CD8-positive, alpha-beta memory T cell (primary cell): ENCODE results near the gene TUFT1. TPM values are rescaled to one million over a fixed set of nuclear protein-coding genes. Genes with fewer than 3 reads are reported as not detected.
"Not testable (repeated sequence)": the region's sequence is repeated elsewhere in the genome, so short reads cannot be mapped to it uniquely, and the experiment has no call there.

Source experiments
- CTCF ChIA-PET: fragments of 350-600 bp; sonication (Branson Sonifier 250); formaldehyde crosslinking; loops from one replicate; lab custom pipeline; 2021; ENCODE audit warnings: antibody characterized with exemption; lab: Charles Lee
- POLR2A ChIA-PET: fragments of 350-600 bp; sonication (Branson Sonifier 250); formaldehyde crosslinking; loops from one replicate; lab custom pipeline; 2021; ENCODE audit warnings: antibody characterized with exemption; lab: Charles Lee
- DNase-seq, 5 donors: peaks; one replicate each; pipeline versions ENCODE4 v3.0.0 to v3.0.0-alpha.2; 2020 to 2022; ENCODE audit warnings: mixed read lengths in 1 of 5
- H3K27ac ChIP-seq: one replicate; pipeline ENCODE4 v1.7.0; 2013; ENCODE audit warnings: low read depth, mild to moderate bottlenecking, low read length, moderate library complexity
- H3K27me3 ChIP-seq: 2 replicates; pipeline ENCODE4 v1.7.0; 2013; ENCODE audit warnings: low read length, mild to moderate bottlenecking; ENCODE audit not compliant: insufficient read depth, poor library complexity, severe bottlenecking
- H3K36me3 ChIP-seq: 2 replicates; pipeline ENCODE4 v1.7.0; 2013; ENCODE audit warnings: mild to moderate bottlenecking, low read length, moderate library complexity; ENCODE audit not compliant: insufficient read depth
- H3K4me1 ChIP-seq: 2 replicates; pipeline ENCODE4 v1.7.0; 2013; ENCODE audit warnings: mild to moderate bottlenecking, low read length, moderate library complexity; ENCODE audit not compliant: insufficient read depth
- H3K4me3 ChIP-seq: 2 replicates; pipeline ENCODE4 v1.7.0; 2013; ENCODE audit warnings: mild to moderate bottlenecking, low read length
- H3K9me3 ChIP-seq: 2 replicates; pipeline ENCODE4 v1.7.0; 2013; ENCODE audit warnings: mild to moderate bottlenecking, low read length
- H3K27ac Mint-ChIP-seq, 8 donors: one replicate each; pipeline ENCODE4 v1.8.0; 2020 to 2021; ENCODE audit warnings: mixed read lengths in 8 of 8, mild to moderate bottlenecking in 6 of 8, inconsistent platforms in 3 of 8, moderate library complexity in 3 of 8
- H3K27me3 Mint-ChIP-seq, 2 donors: one replicate each; pipeline ENCODE4 v1.8.0; 2020 to 2021; ENCODE audit warnings: mixed read lengths in 2 of 2, mild to moderate bottlenecking in 1 of 2, moderate library complexity in 1 of 2
- H3K36me3 Mint-ChIP-seq, 3 donors: one replicate each; pipeline ENCODE4 v1.8.0; 2020 to 2021; ENCODE audit warnings: mixed read lengths in 3 of 3, inconsistent platforms in 1 of 3, mild to moderate bottlenecking in 1 of 3
- H3K4me1 Mint-ChIP-seq, 3 donors: one replicate each; pipeline ENCODE4 v1.8.0; 2020 to 2021; ENCODE audit warnings: mixed read lengths in 3 of 3, inconsistent platforms in 1 of 3, mild to moderate bottlenecking in 1 of 3
- H3K4me3 Mint-ChIP-seq, 7 donors: one replicate each; pipeline ENCODE4 v1.8.0; 2020 to 2021; ENCODE audit warnings: mixed read lengths in 7 of 7, mild to moderate bottlenecking in 6 of 7, moderate library complexity in 4 of 7, inconsistent platforms in 2 of 7
- H3K9me3 Mint-ChIP-seq, 5 donors: one replicate each; pipeline ENCODE4 v1.8.0; 2020 to 2022; ENCODE audit warnings: mixed read lengths in 5 of 5, mild to moderate bottlenecking in 3 of 5, moderate library complexity in 2 of 5, inconsistent platforms in 1 of 5
- polyA plus RNA-seq: library from polyadenylated mRNA; unstranded; fragments of 300-500 nt; fragmentation: Illumina TruSeq; gene quantifications from one replicate; pipeline ENCODE4 v1.2.3, GENCODE V29; 2021
- total RNA-seq, 2 experiments: library from RNA; stranded (reverse); gene quantifications; one replicate each; pipeline ENCODE4 v1.2.3, GENCODE V29; 2021

TUFT1 gene
- total and polyA plus RNA-seq, 3 experiments from 2014 or later: 1.8 to 2.3 (median 2.0) TPM

DNA sequence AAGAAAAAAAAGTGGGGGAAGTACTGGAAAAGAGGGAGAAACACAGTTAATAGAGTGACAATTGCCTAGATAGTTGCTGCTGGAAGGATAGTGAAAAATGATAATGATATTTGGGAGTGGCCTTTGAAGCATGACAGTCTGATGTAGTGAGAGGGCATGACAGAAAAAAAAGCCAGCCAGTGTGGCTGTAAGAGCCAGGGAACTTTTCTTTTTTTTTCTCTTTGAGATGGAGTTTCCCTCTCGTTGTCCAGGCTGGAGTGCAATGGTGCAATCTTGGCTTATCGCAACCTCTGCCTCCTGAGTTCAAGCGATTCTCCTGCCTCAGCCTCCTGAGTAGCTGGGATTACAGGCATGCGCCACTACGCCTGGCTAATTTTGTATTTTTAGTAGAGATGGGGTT lies 62.4 kb downstream of the TUFT1 start:
- H3K9me3 Mint-ChIP-seq, H3K9me3 ChIP-seq, H3K4me1 ChIP-seq, H3K27ac Mint-ChIP-seq, H3K27me3 ChIP-seq, POLR2A ChIA-PET, H3K4me3 ChIP-seq, H3K4me1 Mint-ChIP-seq, H3K27ac ChIP-seq, H3K4me3 Mint-ChIP-seq, H3K36me3 Mint-ChIP-seq, DNase-seq, H3K36me3 ChIP-seq: not testable (repeated sequence)
- peaks cover 4 to 25% of the 10 kb centered on the region in 2 donors for H3K27me3 Mint-ChIP-seq
- CTCF ChIA-PET: interaction anchor here (1.8 kb wide), 1 partner anchor 8 kb away, joined by 9 read pairs; no protein-coding TSS in a partner anchor

DNA sequence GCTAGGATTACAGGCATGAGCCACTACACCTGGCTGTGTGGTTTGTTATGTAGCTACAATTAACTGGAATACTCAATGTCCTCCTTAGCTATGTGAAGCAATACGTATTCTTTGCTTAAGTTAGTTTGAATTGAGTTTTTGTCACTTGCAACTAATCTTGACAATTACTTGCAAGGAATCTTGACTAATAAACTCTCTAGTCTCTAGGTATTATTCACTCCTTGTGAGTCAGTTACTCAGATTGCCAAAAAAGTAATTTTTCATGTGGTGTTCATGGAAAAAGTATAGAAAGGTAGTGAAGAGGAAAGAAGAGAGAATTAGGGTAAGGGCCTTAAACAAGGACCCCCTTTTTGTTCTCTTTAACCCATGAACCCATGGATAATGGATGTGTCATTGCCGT lies 64.2 kb downstream of the TUFT1 start:
- no peaks in the 10 kb centered on the region for H3K4me1 ChIP-seq
- no peak overlapping the region for H3K27ac Mint-ChIP-seq
- POLR2A ChIA-PET: no interaction called here
- no peak overlapping the region for H3K27ac ChIP-seq
- H3K4me3 Mint-ChIP-seq: no peak overlapping the region
- no peaks in the 10 kb centered on the region for H3K27me3 ChIP-seq
- H3K4me1 Mint-ChIP-seq: no peaks in the 10 kb centered on the region
- H3K36me3 Mint-ChIP-seq: no peaks in the 10 kb centered on the region
- H3K27me3 Mint-ChIP-seq: peaks cover 4 to 31% of the 10 kb centered on the region in 2 donors
- CTCF ChIA-PET: interaction anchor here (1.2 to 1.8 kb wide), 2 partner anchors 10 to 13 kb away, joined by 3 to 9 read pairs; no protein-coding TSS in a partner anchor
- no peaks in the 10 kb centered on the region for H3K9me3 Mint-ChIP-seq
- no peak for DNase-seq
- no peaks in the 10 kb centered on the region for H3K36me3 ChIP-seq
- no peak overlapping the region for H3K4me3 ChIP-seq
- H3K9me3 ChIP-seq: no peaks in the 10 kb centered on the region

DNA sequence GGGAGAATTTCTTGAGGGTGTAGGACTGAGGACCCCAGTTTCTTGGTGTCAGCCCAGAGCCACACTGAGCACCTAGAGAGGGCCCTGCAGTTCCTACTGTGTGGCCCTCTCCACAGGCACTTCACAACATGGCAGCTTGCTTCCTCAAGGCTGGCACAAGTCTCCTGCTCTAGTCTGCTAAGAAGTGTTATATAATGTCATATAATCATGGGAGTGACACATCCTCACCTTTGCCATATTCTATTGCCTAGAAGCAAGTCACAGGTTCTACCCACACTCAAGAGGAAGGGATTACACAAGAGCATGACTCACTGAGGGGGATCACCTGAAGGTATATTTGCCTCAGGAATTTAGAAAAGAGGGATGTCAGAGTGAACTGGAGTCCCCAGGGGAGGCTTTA lies 66.3 kb downstream of the TUFT1 start:
- no peaks in the 10 kb centered on the region for H3K27me3 ChIP-seq
- no peaks in the 10 kb centered on the region for H3K4me1 ChIP-seq
- ChIA-PET CTCF (interaction anchor here (1.3 kb wide), 1 partner anchor 10 kb away, joined by 4 read pairs; no protein-coding TSS in a partner anchor), POLR2A (no interaction called here)
- no peaks in the 10 kb centered on the region for H3K9me3 Mint-ChIP-seq
- H3K36me3 Mint-ChIP-seq: no peaks in the 10 kb centered on the region
- H3K27ac Mint-ChIP-seq: no peak overlapping the region
- peaks cover under 1 to 3% (median 1%) of the 10 kb centered on the region in 3 donors for H3K4me1 Mint-ChIP-seq
- H3K4me3 Mint-ChIP-seq: peak overlapping the region in 1 of 7 donors; percentile 7
- DNase-seq: no peak
- no peaks in the 10 kb centered on the region for H3K36me3 ChIP-seq
- no peak overlapping the region for H3K27ac ChIP-seq
- no peaks in the 10 kb centered on the region for H3K9me3 ChIP-seq
- H3K4me3 ChIP-seq: no peak overlapping the region
- peaks cover 9 to 37% of the 10 kb centered on the region in 2 donors for H3K27me3 Mint-ChIP-seq

DNA sequence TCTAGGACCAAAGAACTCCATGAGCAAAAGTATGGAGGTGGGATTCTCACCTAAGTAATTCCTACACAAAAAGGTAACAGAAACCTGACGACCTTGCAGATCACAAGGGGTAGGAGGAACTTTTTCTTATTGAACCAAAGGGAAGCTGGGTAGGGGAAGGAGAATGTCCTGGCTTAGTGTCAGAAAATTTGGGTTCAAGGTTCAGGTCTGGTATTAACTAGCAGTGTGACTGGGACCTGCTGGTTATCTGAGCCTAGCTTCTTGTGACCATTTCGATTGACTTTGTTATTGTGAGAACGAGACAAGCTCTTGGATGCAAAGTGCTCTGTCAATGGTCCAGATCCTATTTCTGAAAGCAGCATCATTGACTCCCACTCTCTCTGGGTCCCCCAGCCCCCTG lies 66.7 kb downstream of the TUFT1 start:
- H3K27ac Mint-ChIP-seq: no peak overlapping the region
- Histone ChIP-seq H3K4me3 (no peak overlapping the region), H3K9me3 (no peaks in the 10 kb centered on the region), H3K4me1 (no peaks in the 10 kb centered on the region), H3K36me3 (no peaks in the 10 kb centered on the region), H3K27ac (no peak overlapping the region), H3K27me3 (no peaks in the 10 kb centered on the region)
- H3K27me3 Mint-ChIP-seq: peaks cover 9 to 37% of the 10 kb centered on the region in 2 donors
- H3K9me3 Mint-ChIP-seq: no peaks in the 10 kb centered on the region
- DNase-seq: no peak
- POLR2A ChIA-PET: no interaction called here
- H3K36me3 Mint-ChIP-seq: peaks cover 0 to 2% (median 0%) of the 10 kb centered on the region in 3 donors
- CTCF ChIA-PET: no interaction called here
- H3K4me1 Mint-ChIP-seq: peaks cover 6 to 8% (median 6%) of the 10 kb centered on the region in 3 donors
- H3K4me3 Mint-ChIP-seq: peak overlapping the region in 1 of 7 donors; percentile 7

DNA sequence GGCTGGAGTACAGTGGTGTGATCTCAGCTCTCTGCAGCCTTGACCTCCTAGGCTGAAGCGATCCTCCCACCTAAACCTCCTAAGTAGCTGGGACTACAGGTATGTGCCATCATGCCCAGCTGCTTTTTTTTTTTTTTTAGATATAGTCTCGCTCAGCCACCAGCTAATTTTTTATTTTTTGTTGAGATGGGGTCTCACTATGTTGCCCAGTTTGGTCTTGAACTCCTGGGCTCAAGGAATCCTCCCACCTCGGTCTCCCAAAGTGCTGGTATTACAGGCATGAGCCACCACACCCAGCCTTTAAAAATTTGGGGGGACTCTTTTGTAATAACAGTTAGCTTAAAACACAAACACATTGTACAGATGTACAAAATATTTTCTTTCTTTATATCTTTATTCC lies 70.0 kb downstream of the TUFT1 start:
- POLR2A ChIA-PET: no interaction called here
- Histone ChIP-seq H3K27me3 (no peaks in the 10 kb centered on the region), H3K4me3 (no peak overlapping the region), H3K9me3 (no peaks in the 10 kb centered on the region), H3K36me3 (no peaks in the 10 kb centered on the region), H3K4me1 (peaks cover 15% of the 10 kb centered on the region), H3K27ac (no peak overlapping the region)
- CTCF ChIA-PET: interaction anchor here (1.0 to 1.6 kb wide), 2 partner anchors 16 to 226 kb away, joined by 7 to 8 read pairs; no protein-coding TSS in a partner anchor
- DNase-seq: no peak
- Mint-ChIP-seq H3K4me1 (peaks cover 22 to 34% (median 27%) of the 10 kb centered on the region in 3 donors), H3K27ac (no peak overlapping the region), H3K27me3 (peaks cover 6 to 27% of the 10 kb centered on the region in 2 donors), H3K9me3 (no peaks in the 10 kb centered on the region), H3K4me3 (peak overlapping the region in 1 of 7 donors; percentile 47), H3K36me3 (peaks cover 0 to 8% (median 0%) of the 10 kb centered on the region in 3 donors)

DNA sequence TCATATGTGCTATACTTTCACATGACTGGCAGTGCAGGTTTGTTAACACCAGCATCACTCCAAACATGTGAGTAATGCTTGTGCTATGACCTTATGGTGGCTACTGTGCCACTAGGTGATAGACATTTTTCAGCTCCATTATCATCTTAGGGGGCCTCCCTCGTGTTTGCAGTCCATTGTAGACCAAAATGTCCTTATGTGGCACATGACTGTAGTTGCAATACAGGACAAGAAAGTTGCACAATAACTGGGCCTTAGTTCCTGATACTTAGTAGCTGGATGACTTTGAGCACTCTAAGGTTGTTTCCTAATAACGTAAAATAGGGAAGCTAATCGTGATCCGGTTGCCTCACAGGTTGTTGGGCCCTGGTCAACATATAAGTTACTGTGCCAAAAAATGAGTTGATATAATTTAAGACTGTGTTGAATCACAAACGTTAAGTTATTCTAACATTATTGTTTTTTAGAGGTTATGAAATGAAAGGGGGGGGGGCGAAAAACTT lies 71.2 kb downstream of the TUFT1 start:
- Mint-ChIP-seq H3K36me3 (peaks cover 0 to 14% (median 3%) of the 10 kb centered on the region in 3 donors), H3K4me1 (peaks cover 33 to 46% (median 36%) of the 10 kb centered on the region in 3 donors), H3K27me3 (peaks cover 4 to 19% of the 10 kb centered on the region in 2 donors), H3K9me3 (no peaks in the 10 kb centered on the region), H3K4me3 (peak overlapping the region; percentile 94 to 98 (median 95)), H3K27ac (peak overlapping the region in 7 of 8 donors; percentile 63 to 98 (median 92))
- ChIA-PET CTCF (interaction anchor here (0.8 kb wide), 1 partner anchor 225 kb away, joined by 4 read pairs; no protein-coding TSS in a partner anchor), POLR2A (no interaction called here)
- peaks cover 18% of the 10 kb centered on the region for H3K4me1 ChIP-seq
- no peak for DNase-seq
- H3K9me3 ChIP-seq: no peaks in the 10 kb centered on the region
- H3K27ac ChIP-seq: no peak overlapping the region
- no peaks in the 10 kb centered on the region for H3K27me3 ChIP-seq
- no peak overlapping the region for H3K4me3 ChIP-seq
- no peaks in the 10 kb centered on the region for H3K36me3 ChIP-seq

DNA sequence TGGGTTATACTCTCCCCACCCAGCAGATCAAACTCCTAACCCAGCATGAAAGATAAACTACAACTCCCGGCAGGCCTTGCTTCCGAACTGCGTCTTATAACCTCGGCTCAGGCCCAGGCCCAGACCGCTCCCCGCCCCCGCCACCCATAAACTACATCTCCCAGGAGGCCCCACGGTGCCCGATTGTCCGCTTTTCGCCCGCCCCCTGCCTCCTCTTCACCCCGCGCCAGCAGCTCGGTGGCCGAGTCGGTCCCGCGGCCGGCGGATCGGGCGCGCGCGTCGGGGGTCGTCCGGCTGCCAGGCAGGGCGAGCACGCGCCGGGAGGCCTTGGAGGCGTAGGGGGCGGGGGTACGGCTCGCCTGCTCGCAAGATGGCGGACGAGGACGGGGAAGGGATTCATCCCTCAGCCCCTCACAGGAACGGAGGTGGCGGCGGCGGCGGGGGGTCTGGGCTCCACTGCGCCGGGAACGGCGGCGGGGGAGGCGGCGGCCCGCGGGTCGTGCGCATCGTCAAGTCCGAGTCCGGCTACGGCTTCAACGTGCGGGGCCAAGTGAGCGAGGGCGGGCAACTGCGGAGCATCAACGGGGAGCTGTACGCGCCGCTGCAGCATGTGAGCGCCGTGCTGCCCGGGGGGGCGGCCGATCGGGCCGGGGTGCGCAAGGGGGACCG lies 71.9 kb downstream of the TUFT1 start, which contains the start of gene SNX27:
Gene SNX27, plus strand, starts transcription at position 219 of the 669 bp plus-strand sequence. Its CDS starts 152 bp downstream, at position 371.
- Mint-ChIP-seq H3K27ac (peak within 1 kb of the TSS; percentile 88 to 98 (median 95)), H3K36me3 (peaks cover 0 to 17% (median 3%) of the 10 kb centered on the region in 3 donors), H3K4me1 (peaks cover 35 to 52% (median 40%) of the 10 kb centered on the region in 3 donors), H3K9me3 (no peaks in the 10 kb centered on the region), H3K27me3 (peaks cover 4 to 14% of the 10 kb centered on the region in 2 donors), H3K4me3 (peak within 1 kb of the TSS; percentile 94 to 98 (median 95))
- peak; percentile 82 to 91 (median 84) for DNase-seq
- ChIA-PET POLR2A (interaction anchor here (0.6 to 0.9 kb wide), 4 partner anchors 8 to 229 kb away, joined by 3 to 5 read pairs (median 4); no protein-coding TSS in a partner anchor), CTCF (no interaction called here)
- no peaks in the 10 kb centered on the region for H3K36me3 ChIP-seq
- peak within 1 kb of the TSS; percentile 76 for H3K4me3 ChIP-seq
- H3K9me3 ChIP-seq: no peaks in the 10 kb centered on the region
- H3K27ac ChIP-seq: peak within 1 kb of the TSS; percentile 59
- H3K4me1 ChIP-seq: peaks cover 18% of the 10 kb centered on the region
- no peaks in the 10 kb centered on the region for H3K27me3 ChIP-seq
